Endothelial cell of umbilical vein (primary cell): ENCODE results near the gene PTPN2. TPM values are rescaled to one million over a fixed set of nuclear protein-coding genes. Genes with fewer than 3 reads are reported as not detected.

Experiments used
- BruUV-seq: library from RNA; stranded (reverse); fragments of 400-500 nt; replicated peaks from 2 replicates; lab custom pipeline; 2021; lab: Mats Ljungman, UMichigan
- CTCF ChIA-PET: fragments of 300-600, 350-600 bp; sonication (Branson Sonifier 250); formaldehyde crosslinking; loops from one replicate; lab custom pipeline; 2021; ENCODE audit warnings: antibody characterized with exemption, inconsistent platforms; lab: Charles Lee
- POLR2A ChIA-PET: fragments of 300-600, 350-600 bp; sonication (Branson Sonifier 250); formaldehyde crosslinking; loops from one replicate; lab custom pipeline; 2021; ENCODE audit warnings: antibody characterized with exemption, inconsistent platforms; lab: Charles Lee
- DNase-seq: peaks from one replicate; pipeline ENCODE4 v3.0.0-alpha.2; 2011; ENCODE audit warnings: low read depth, low spot score
- FAIRE-seq: peaks from 2 replicates; lab custom pipeline; 2011; peaks lifted over from hg19 to GRCh38; lab: Jason Lieb, UNC
- H2AFZ ChIP-seq: 2 replicates; pipeline ENCODE4 v1.6.0; 2012; ENCODE audit warnings: low read depth, low read length, control low read depth, inconsistent platforms
- H3K27ac ChIP-seq: 2 replicates; pipeline ENCODE4 v1.5.1; 2011; ENCODE audit warnings: low read depth, mild to moderate bottlenecking, control low read depth, low read length, moderate library complexity; ENCODE audit not compliant: insufficient read depth
- H3K27me3 ChIP-seq, 2 experiments: 2 replicates each; pipeline versions ENCODE4 v1.6.0 to v1.6.1; 2011; ENCODE audit warnings: low read length in 2 of 2, mixed read lengths in 1 of 2; ENCODE audit not compliant: control insufficient read depth in 2 of 2, insufficient read depth in 2 of 2
- H3K36me3 ChIP-seq, 2 experiments: 2 replicates in 1 of 2; 3 replicates in 1 of 2; pipeline ENCODE4 v1.5.1; 2011; ENCODE audit warnings: low read length in 2 of 2, mild to moderate bottlenecking in 1 of 2, moderate library complexity in 1 of 2; ENCODE audit not compliant: control insufficient read depth in 2 of 2, insufficient read depth in 2 of 2; ENCODE audit errors: extremely low read depth in 1 of 2
- H3K4me1 ChIP-seq: 3 replicates; pipeline ENCODE4 v1.5.1; 2011; ENCODE audit warnings: mild to moderate bottlenecking, low read length; ENCODE audit not compliant: control insufficient read depth, insufficient read depth; ENCODE audit errors: extremely low read depth
- H3K4me2 ChIP-seq: 2 replicates; pipeline ENCODE4 v1.6.1; 2011; ENCODE audit warnings: low read length, control low read depth, mixed read lengths; ENCODE audit not compliant: insufficient read depth
- H3K4me3 ChIP-seq, 3 experiments: fragments of 200-600 bp in 1 of 3; sonication (generic), shearing (Covaris generic) in 1 of 3; replicated peaks in 1 of 3; 2 replicates each; pipeline ENCODE4 v1.5.1; 2011 to 2016; ENCODE audit warnings: control low read depth in 3 of 3, low read length in 3 of 3, mild to moderate bottlenecking in 2 of 3, inconsistent platforms in 1 of 3, low read depth in 1 of 3, moderate library complexity in 1 of 3; ENCODE audit not compliant: insufficient read depth in 1 of 3
- H3K79me2 ChIP-seq: 2 replicates; pipeline ENCODE4 v1.6.0; 2012; ENCODE audit warnings: low read length, inconsistent platforms; ENCODE audit not compliant: control insufficient read depth, insufficient read depth
- H3K9ac ChIP-seq: replicated peaks from 2 replicates; pipeline ENCODE3; 2011; ENCODE audit warnings: low read length, control low read depth; ENCODE audit not compliant: insufficient read depth; ENCODE audit errors: extremely low read depth
- H3K9me1 ChIP-seq: replicated peaks from 3 replicates; pipeline ENCODE4 v1.6.0; 2011; ENCODE audit warnings: mild to moderate bottlenecking, low read length; ENCODE audit not compliant: control insufficient read depth, insufficient read depth; ENCODE audit errors: extremely low read depth
- H3K9me3 ChIP-seq: replicated peaks from 2 replicates; pipeline ENCODE4 v1.5.1; 2012; ENCODE audit warnings: low read length, inconsistent platforms; ENCODE audit not compliant: control insufficient read depth, insufficient read depth
- H4K20me1 ChIP-seq: replicated peaks from 2 replicates; pipeline ENCODE3; 2011; ENCODE audit warnings: mild to moderate bottlenecking, low read length; ENCODE audit not compliant: control insufficient read depth, insufficient read depth; ENCODE audit errors: extremely low read depth
- GATA2 ChIP-seq: IDR thresholded peaks from 2 replicates; pipeline ENCODE4 v1.7.0; 2011; ENCODE audit warnings: low read depth, mild to moderate bottlenecking, moderate library complexity, mixed read lengths, low read length; ENCODE audit not compliant: insufficient read length, insufficient read depth
- MYC ChIP-seq: IDR thresholded peaks from one replicate; pipeline ENCODE4 v1.6.1; 2011; ENCODE audit warnings: mild to moderate bottlenecking, low read depth, low read length
- dilution Hi-C: fragments of 300-500 bp; cut with MboI; formaldehyde crosslinking; loops from one replicate; pipeline ENCODE4 v1.15.0; 2019; ENCODE audit warnings: low sequenced_read_pairs; ENCODE audit not compliant: extremely low pct_ligation_motif_present
- intact Hi-C: fragments of 100-400 bp; cut with micrococcal nuclease; formaldehyde crosslinking; loops from one replicate; pipeline ENCODE4 v1.10.0; 2022
- polyA plus RNA-seq, 4 experiments: library from polyadenylated mRNA; depleted of rRNA in 3 of 4; stranded (reverse) in 3 of 4; unstranded in 1 of 4; fragments of >200 nt; gene quantifications; 2 replicates each; pipeline versions ENCODE4 v1.2.1 to v1.2.3, GENCODE V29; 2011 to 2012; ENCODE audit warnings: missing spikeins in 1 of 4
- total RNA-seq: library from RNA; stranded (reverse); gene quantifications from 2 replicates; pipeline ENCODE4 v1.2.3, GENCODE V29; 2021
- TF ChIP-seq, protein P1 (sequence below): IDR thresholded peaks from 2 replicates; pipeline ENCODE4 v1.6.1; 2011; ENCODE audit not compliant: insufficient read depth, insufficient read length
- TF ChIP-seq, protein P2 (sequence below), 2 donors: IDR thresholded peaks; 1 replicate in 1 of 2; 2 replicates in 1 of 2; pipeline ENCODE4 v1.5.1; 2011; ENCODE audit warnings: low read length in 2 of 2, mild to moderate bottlenecking in 2 of 2, moderate library complexity in 2 of 2, control low read depth in 1 of 2, inconsistent platforms in 1 of 2, low read depth in 1 of 2; ENCODE audit not compliant: insufficient read depth in 1 of 2; ENCODE audit errors: extremely low read depth in 1 of 2

The PTPN2 gene
- total and polyA plus RNA-seq, 2 donors (not counting 3 experiments of a cell fraction or from before 2014, with no cell fraction given): 8.2 to 20.9 TPM

GRCh38 chr18:12783524-12783923 lies 100.5 kb downstream of the PTPN2 start:
- no peaks in the 10 kb centered on the region for H3K9me3 ChIP-seq
- no peak for FAIRE-seq
- intact Hi-C loops (no loop called here), dilution Hi-C loops (no loop called here)
- TF ChIP-seq GATA2: no peak
- TF ChIP-seq, protein P1, sequence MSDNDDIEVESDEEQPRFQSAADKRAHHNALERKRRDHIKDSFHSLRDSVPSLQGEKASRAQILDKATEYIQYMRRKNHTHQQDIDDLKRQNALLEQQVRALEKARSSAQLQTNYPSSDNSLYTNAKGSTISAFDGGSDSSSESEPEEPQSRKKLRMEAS: no peak
- POLR2A ChIA-PET: no interaction called here
- no peaks in the 10 kb centered on the region for H3K4me1 ChIP-seq
- no peaks in the 10 kb centered on the region for H3K9me1 ChIP-seq
- BruUV-seq: no TSS peak
- no peak overlapping the region for H3K27ac ChIP-seq
- no peak overlapping the region for H3K4me3 ChIP-seq
- no peaks in the 10 kb centered on the region for H3K27me3 ChIP-seq
- no peak overlapping the region for H3K4me2 ChIP-seq
- no peaks in the 10 kb centered on the region for H3K36me3 ChIP-seq
- CTCF ChIA-PET: interaction anchor here (0.6 to 1.1 kb wide), 2 partner anchors 10 to 78 kb away, joined by 3 read pairs; no protein-coding TSS in a partner anchor
- no peak for DNase-seq
- H4K20me1 ChIP-seq: no peaks in the 10 kb centered on the region
- H2AFZ ChIP-seq: no peak overlapping the region
- no peak overlapping the region for H3K9ac ChIP-seq
- no peaks in the 10 kb centered on the region for H3K79me2 ChIP-seq

DNA sequence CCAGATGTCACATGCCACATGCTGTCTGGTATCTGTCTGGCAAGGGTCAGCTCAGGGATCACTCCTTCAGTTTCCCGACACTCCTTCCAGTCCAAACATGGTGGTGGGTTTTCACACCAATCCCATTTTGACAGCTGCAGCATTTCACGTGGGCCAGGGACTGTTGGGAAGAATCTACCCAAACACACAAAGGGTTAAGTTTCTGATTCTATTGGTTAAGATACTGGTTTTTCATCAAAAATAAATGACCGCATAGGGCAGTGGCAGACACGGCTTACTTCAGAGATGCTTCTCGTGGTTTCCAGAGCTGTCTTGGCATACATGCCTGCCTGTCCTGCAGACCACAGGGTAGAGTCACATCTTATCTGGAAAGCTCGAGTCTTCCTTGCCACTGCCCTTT lies 101.5 kb downstream of the PTPN2 start:
- Histone ChIP-seq H3K4me1 (no peaks in the 10 kb centered on the region), H3K79me2 (no peaks in the 10 kb centered on the region), H3K9me1 (no peaks in the 10 kb centered on the region), H3K9me3 (no peaks in the 10 kb centered on the region), H3K9ac (no peak overlapping the region), H3K36me3 (no peaks in the 10 kb centered on the region), H3K27ac (no peak overlapping the region), H4K20me1 (no peaks in the 10 kb centered on the region), H2AFZ (no peak overlapping the region), H3K4me3 (no peak overlapping the region), H3K27me3 (no peaks in the 10 kb centered on the region), H3K4me2 (no peak overlapping the region)
- TF ChIP-seq, protein P2, sequence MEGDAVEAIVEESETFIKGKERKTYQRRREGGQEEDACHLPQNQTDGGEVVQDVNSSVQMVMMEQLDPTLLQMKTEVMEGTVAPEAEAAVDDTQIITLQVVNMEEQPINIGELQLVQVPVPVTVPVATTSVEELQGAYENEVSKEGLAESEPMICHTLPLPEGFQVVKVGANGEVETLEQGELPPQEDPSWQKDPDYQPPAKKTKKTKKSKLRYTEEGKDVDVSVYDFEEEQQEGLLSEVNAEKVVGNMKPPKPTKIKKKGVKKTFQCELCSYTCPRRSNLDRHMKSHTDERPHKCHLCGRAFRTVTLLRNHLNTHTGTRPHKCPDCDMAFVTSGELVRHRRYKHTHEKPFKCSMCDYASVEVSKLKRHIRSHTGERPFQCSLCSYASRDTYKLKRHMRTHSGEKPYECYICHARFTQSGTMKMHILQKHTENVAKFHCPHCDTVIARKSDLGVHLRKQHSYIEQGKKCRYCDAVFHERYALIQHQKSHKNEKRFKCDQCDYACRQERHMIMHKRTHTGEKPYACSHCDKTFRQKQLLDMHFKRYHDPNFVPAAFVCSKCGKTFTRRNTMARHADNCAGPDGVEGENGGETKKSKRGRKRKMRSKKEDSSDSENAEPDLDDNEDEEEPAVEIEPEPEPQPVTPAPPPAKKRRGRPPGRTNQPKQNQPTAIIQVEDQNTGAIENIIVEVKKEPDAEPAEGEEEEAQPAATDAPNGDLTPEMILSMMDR (IDR thresholded peaks at IDR 0.05; ENCODE audit: extremely low read depth in 1 of 2, insufficient read depth in 1 of 2, low read depth in 1 of 2, low read length in 2 of 2): no peak
- no peak for TF ChIP-seq MYC
- intact Hi-C loops (no loop called here), dilution Hi-C loops (no loop called here)
- FAIRE-seq (no peak), DNase-seq (no peak)
- no TSS peak for BruUV-seq
- ChIA-PET POLR2A (interaction anchor here (0.5 kb wide), 1 partner anchor 101 kb away, joined by 3 read pairs; no protein-coding TSS in a partner anchor), CTCF (no interaction called here)
